HG02759 (cell line): ENCODE data around the gene CYSLTR1.
"Not testable (repeated sequence)": the region's sequence is repeated elsewhere in the genome, so short reads cannot be mapped to it uniquely, and the experiment has no call there.

ENCODE experiments used
- ATAC-seq: cut with Tn5 transposase; IDR thresholded peaks from one replicate; pipeline ENCODE4 v1.9.1; 2021; ENCODE audit warnings: mild to moderate bottlenecking, moderate library complexity; ENCODE audit not compliant: unreplicated experiment

Gene CYSLTR1

GRCh38 chrX:78226047-78226446, 101.4 kb downstream of the CYSLTR1 start:
- ATAC-seq: not testable (repeated sequence)
